ENCODE results near the gene GCK.

DNA sequence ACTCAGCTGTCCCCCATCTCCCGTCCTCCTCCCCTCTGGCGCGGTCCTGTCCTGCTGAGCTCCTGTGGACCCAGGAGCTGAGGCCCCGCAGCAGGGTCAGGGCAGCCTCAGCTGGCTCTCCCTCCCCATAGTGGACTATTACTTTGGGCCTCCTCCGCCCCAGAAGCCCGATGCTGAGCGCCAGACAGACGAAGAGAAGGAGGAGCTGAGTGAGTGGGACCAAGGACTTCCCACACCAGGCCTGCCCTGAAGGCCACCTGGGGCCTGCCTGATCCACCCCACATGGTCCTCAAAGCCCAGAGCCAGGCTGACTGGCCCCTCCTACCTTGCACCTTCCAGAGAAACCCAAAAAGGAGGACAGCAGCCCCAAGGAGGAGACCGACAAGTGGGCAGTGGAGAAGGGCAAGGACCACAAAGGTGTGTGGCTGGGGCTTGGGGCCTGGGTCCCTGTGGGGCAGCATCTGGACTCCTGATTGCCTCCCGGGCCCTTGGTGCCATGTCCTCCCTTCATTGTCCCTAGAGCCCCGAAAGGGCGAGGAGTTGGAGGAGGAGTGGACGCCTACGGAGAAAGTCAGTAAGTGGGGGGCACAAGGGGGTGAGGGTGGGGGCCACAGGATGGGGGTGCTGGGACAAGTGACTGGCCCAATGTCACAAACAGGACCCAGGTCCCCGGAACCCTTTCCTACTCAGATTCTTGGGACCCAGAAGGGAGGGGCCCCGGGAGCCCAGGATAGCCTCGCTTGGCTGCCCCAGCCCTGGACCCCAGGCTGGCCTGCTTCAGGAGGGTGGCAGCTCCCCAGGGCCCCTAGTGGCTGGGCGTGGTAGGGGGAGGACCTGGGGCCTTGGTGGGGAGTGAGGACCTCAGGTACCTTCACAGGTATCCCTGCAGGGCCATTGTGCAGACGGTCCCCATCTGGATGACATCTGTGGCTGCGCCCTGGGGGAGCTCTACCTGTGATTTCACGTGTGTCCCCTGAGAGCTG, 80.2 kb downstream of the GCK start:
- TF ChIP-seq, protein P1, sequence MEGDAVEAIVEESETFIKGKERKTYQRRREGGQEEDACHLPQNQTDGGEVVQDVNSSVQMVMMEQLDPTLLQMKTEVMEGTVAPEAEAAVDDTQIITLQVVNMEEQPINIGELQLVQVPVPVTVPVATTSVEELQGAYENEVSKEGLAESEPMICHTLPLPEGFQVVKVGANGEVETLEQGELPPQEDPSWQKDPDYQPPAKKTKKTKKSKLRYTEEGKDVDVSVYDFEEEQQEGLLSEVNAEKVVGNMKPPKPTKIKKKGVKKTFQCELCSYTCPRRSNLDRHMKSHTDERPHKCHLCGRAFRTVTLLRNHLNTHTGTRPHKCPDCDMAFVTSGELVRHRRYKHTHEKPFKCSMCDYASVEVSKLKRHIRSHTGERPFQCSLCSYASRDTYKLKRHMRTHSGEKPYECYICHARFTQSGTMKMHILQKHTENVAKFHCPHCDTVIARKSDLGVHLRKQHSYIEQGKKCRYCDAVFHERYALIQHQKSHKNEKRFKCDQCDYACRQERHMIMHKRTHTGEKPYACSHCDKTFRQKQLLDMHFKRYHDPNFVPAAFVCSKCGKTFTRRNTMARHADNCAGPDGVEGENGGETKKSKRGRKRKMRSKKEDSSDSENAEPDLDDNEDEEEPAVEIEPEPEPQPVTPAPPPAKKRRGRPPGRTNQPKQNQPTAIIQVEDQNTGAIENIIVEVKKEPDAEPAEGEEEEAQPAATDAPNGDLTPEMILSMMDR (conservative IDR thresholded peaks at IDR 0.05; ENCODE audit: low read depth, low read length): no peak
- no peak for TF ChIP-seq EZH2 (IDR thresholded peaks at IDR 0.05; ENCODE audit: low read length, unreplicated experiment)
